ENCODE data around the gene NES. TPM values are rescaled to one million over a fixed set of nuclear protein-coding genes. Genes with fewer than 3 reads are reported as not detected.
A peak's percentile ranks its signal among the peaks of the same experiment; 100 is the strongest.

The NES gene
- polyA plus RNA-seq, 2 of the 4 experiments (the other 2 are of a cell fraction) = 0.57 to 2.1 TPM

DNA sequence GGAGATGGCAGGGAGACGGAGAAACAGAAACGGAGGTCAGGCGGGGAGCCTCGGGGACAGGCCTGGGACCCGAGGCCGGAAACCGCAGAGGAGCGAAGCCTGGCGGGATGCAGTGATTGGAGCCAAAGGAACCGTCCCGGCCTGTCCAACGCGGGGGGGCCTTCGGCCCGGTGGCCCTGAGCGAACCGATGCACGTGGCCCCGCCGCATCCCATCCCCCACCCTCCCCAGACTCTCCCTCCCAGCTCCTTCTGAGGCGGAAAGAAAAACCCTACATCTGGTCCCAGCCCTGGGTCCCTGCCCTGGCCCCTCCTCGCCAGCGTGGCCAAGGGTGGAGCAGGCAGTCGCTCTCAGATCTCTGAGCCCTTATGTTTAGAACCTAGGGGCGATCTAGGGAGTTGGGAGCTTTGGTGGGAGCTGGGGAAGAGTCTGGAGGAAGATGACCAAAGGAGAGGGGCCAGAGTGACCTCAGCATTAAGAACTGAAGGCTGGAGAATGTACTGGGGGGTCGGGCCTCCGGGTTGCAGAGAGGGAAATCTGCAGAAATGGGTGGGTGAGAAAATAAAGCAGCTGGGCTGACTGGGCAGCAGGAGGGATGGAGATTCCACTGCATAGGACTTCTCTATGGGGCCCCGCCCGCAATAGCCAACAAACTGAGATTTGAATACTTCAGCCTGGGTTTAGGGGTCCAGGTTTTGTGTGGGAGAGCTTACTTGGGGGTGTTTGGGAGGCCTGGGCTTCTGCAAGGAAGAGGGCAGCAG, 29.6 kb upstream of the NES start:
- peaks cover 68% of the 10 kb centered on the region for H3K4me1 ChIP-seq
- no peaks in the 10 kb centered on the region for H3K9me3 ChIP-seq
- FAIRE-seq (no peak), ATAC-seq (peak in 1 of 2 experiments; percentile 4; a peak in 1 of 6 replicates), DNase-seq (ENCODE audit: low read depth in 1 of 2, low spot score in 1 of 2) (no peak)
- H3K4me2 ChIP-seq = peak overlapping the region; percentile 99; the same call in 2 of the 3 replicates
- CTCF ChIA-PET = interaction anchor here (0.6 to 52.1 kb wide), 18 partner anchors 10 to 790 kb away, joined by 3 to 2258 read pairs (median 4); partner anchors contain the start of genes CRABP2, INSRR, ISG20L2 and METTL25B
- TF ChIP-seq HOXB13 (CRISPR knock-in tag; IDR thresholded peaks at IDR 0.05; ENCODE audit: low read depth) (no peak), HDAC2 (IDR thresholded peaks at IDR 0.05) (no peak), POLR2AphosphoS2 (conservative IDR thresholded peaks at IDR 0.05; ENCODE audit: low read length) (no peak), HOXB5 (CRISPR knock-in tag; IDR thresholded peaks at IDR 0.05) (no peak), GATA3 (IDR thresholded peaks at IDR 0.05; ENCODE audit: borderline replicate concordance) (no peak), FOSL2 (IDR thresholded peaks at IDR 0.05) (no peak), FOSL2 (CRISPR knock-in tag; IDR thresholded peaks at IDR 0.05) (no peak), FOXS1 (CRISPR knock-in tag; IDR thresholded peaks at IDR 0.05) (no peak), CHD4 (IDR thresholded peaks at IDR 0.05; ENCODE audit: borderline replicate concordance) (no peak), NFE2L2 (conservative IDR thresholded peaks at IDR 0.05; ENCODE audit: low read length) (no peak), CHD2 (IDR thresholded peaks at IDR 0.05; ENCODE audit: low read length, partially characterized antibody) (no peak)
- TF ChIP-seq, protein P1, sequence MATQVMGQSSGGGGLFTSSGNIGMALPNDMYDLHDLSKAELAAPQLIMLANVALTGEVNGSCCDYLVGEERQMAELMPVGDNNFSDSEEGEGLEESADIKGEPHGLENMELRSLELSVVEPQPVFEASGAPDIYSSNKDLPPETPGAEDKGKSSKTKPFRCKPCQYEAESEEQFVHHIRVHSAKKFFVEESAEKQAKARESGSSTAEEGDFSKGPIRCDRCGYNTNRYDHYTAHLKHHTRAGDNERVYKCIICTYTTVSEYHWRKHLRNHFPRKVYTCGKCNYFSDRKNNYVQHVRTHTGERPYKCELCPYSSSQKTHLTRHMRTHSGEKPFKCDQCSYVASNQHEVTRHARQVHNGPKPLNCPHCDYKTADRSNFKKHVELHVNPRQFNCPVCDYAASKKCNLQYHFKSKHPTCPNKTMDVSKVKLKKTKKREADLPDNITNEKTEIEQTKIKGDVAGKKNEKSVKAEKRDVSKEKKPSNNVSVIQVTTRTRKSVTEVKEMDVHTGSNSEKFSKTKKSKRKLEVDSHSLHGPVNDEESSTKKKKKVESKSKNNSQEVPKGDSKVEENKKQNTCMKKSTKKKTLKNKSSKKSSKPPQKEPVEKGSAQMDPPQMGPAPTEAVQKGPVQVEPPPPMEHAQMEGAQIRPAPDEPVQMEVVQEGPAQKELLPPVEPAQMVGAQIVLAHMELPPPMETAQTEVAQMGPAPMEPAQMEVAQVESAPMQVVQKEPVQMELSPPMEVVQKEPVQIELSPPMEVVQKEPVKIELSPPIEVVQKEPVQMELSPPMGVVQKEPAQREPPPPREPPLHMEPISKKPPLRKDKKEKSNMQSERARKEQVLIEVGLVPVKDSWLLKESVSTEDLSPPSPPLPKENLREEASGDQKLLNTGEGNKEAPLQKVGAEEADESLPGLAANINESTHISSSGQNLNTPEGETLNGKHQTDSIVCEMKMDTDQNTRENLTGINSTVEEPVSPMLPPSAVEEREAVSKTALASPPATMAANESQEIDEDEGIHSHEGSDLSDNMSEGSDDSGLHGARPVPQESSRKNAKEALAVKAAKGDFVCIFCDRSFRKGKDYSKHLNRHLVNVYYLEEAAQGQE (IDR thresholded peaks at IDR 0.05) = no peak
- POLR2A ChIA-PET = interaction anchor here (0.7 to 1.6 kb wide), 3 partner anchors 18 to 45 kb away, joined by 3 to 5 read pairs (median 5); partner anchors contain the start of genes ISG20L2 and METTL25B
- H3K27ac ChIP-seq = peak overlapping the region in 1 of 2 experiments; percentile 86; a peak in 1 of 6 replicates
- H3K4me3 ChIP-seq = no peak overlapping the region
- WGBS (ENCODE audit: missing lambda C conversion rate) = 75% methylated on average over 28 of the region's 29 CpGs

DNA sequence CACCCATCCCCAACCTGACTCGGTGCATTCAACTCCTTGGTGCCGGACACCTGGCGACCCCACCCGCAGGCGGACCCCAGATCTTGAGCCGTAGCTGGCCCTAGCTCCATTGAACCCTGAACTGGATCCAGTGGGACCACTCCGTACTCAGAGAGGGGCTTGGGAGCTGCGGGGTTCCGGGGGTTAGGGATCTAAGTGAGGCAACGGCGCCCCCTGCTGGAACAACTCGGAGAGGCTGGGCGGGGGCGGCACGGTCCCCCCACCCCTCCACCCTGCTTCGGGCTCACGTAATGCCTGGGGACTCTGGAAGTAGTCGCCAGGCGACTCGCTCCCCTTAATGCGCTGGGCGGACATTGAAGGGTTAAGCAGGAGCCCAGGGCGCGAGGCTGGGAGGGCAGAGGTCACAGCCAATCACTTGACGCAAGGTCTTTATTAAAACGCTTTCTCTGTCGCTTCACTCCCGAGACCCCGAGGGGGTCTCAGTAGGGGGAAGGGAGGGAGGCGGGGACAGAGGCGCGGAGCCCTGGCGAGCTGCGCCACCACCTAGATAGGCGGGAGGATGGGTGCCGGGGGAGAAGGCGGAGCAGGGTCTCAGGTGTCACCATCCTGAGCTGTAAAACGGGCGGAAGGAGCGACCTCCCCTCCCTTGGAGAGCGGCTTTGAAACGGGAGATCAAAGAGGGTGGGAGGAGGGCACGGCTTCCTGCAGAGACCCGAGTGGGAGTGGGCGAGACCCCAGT, 28.9 kb upstream of the NES start:
- POLR2A ChIA-PET = interaction anchor here (0.7 to 1.6 kb wide), 4 partner anchors 10 to 45 kb away, joined by 3 to 5 read pairs (median 4); partner anchors contain the start of genes ISG20L2 and METTL25B
- TF ChIP-seq MAFK (IDR thresholded peaks at IDR 0.05; ENCODE audit: partially characterized antibody) (no peak), KDM1A (IDR thresholded peaks at IDR 0.05; ENCODE audit: low read depth) (no peak), CBX2 (IDR thresholded peaks at IDR 0.05; ENCODE audit: borderline replicate concordance, low read depth) (no peak), FOSL2 (IDR thresholded peaks at IDR 0.05) (no peak), FOSL2 (CRISPR knock-in tag; IDR thresholded peaks at IDR 0.05) (no peak), RFX5 (IDR thresholded peaks at IDR 0.05) (no peak), PHF8 (IDR thresholded peaks at IDR 0.05; ENCODE audit: borderline replicate concordance, low read depth) (no peak), CEBPB (IDR thresholded peaks at IDR 0.05) (no peak), POLR2A (IDR thresholded peaks at IDR 0.05; ENCODE audit: low read length) (no peak), ZNF302 (CRISPR knock-in tag; IDR thresholded peaks at IDR 0.05) (no peak), FOSB (CRISPR knock-in tag; IDR thresholded peaks at IDR 0.05) (no peak), RAD21 (conservative IDR thresholded peaks at IDR 0.05 in 1 of 2, IDR thresholded peaks at IDR 0.05 in 1 of 2) (peak; percentile 67 to 80), SMC3 (IDR thresholded peaks at IDR 0.05) (peak; percentile 75), POLR2AphosphoS2 (conservative IDR thresholded peaks at IDR 0.05; ENCODE audit: low read length) (no peak)
- TF ChIP-seq, protein P2, sequence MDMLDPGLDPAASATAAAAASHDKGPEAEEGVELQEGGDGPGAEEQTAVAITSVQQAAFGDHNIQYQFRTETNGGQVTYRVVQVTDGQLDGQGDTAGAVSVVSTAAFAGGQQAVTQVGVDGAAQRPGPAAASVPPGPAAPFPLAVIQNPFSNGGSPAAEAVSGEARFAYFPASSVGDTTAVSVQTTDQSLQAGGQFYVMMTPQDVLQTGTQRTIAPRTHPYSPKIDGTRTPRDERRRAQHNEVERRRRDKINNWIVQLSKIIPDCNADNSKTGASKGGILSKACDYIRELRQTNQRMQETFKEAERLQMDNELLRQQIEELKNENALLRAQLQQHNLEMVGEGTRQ (IDR thresholded peaks at IDR 0.05) = no peak
- TF ChIP-seq, protein P1 (IDR thresholded peaks at IDR 0.05) = no peak

More for the DNA sequence above, 28.9 kb upstream of the NES start:
- DNase-seq (ENCODE audit: low read depth in 1 of 2, low spot score in 1 of 2) = peak; percentile 53 to 62
- FAIRE-seq = no peak
- CTCF ChIA-PET = interaction anchor here (0.6 to 52.1 kb wide), 26 partner anchors 10 to 221 kb away, joined by 3 to 2258 read pairs (median 4); partner anchors contain the start of genes CRABP2, INSRR, ISG20L2 and METTL25B
- peak; percentile 28 to 66; a peak in 4 of 6 replicates for ATAC-seq
- H3K4me3 ChIP-seq = peak overlapping the region; percentile 45
- peak overlapping the region; percentile 99 for H3K4me2 ChIP-seq
- no peaks in the 10 kb centered on the region for H3K9me3 ChIP-seq
- H3K27ac ChIP-seq = peak overlapping the region; percentile 65 to 86; a peak in 5 of 6 replicates
- WGBS (ENCODE audit: missing lambda C conversion rate) = 45% methylated on average over 28 of the region's 45 CpGs
- H3K4me1 ChIP-seq = peaks cover 61% of the 10 kb centered on the region

All from A549 (cell line).